Purkinje cell (primary cell): ENCODE data around the gene CRYL1. TPM values are rescaled to one million over a fixed set of nuclear protein-coding genes. Genes with fewer than 3 reads are reported as not detected.

ENCODE experiments used
- polyA plus RNA-seq: library from polyadenylated mRNA; unstranded; fragments of >200 nt; fragmentation: Nextera tagmentation; gene quantifications from 2 replicates; pipeline ENCODE4 v1.2.1, GENCODE V29; 2014

The CRYL1 gene, protein sequence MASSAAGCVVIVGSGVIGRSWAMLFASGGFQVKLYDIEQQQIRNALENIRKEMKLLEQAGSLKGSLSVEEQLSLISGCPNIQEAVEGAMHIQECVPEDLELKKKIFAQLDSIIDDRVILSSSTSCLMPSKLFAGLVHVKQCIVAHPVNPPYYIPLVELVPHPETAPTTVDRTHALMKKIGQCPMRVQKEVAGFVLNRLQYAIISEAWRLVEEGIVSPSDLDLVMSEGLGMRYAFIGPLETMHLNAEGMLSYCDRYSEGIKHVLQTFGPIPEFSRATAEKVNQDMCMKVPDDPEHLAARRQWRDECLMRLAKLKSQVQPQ
- polyA plus RNA-seq = 3.5 and 7.0 TPM in 2 replicates

DNA sequence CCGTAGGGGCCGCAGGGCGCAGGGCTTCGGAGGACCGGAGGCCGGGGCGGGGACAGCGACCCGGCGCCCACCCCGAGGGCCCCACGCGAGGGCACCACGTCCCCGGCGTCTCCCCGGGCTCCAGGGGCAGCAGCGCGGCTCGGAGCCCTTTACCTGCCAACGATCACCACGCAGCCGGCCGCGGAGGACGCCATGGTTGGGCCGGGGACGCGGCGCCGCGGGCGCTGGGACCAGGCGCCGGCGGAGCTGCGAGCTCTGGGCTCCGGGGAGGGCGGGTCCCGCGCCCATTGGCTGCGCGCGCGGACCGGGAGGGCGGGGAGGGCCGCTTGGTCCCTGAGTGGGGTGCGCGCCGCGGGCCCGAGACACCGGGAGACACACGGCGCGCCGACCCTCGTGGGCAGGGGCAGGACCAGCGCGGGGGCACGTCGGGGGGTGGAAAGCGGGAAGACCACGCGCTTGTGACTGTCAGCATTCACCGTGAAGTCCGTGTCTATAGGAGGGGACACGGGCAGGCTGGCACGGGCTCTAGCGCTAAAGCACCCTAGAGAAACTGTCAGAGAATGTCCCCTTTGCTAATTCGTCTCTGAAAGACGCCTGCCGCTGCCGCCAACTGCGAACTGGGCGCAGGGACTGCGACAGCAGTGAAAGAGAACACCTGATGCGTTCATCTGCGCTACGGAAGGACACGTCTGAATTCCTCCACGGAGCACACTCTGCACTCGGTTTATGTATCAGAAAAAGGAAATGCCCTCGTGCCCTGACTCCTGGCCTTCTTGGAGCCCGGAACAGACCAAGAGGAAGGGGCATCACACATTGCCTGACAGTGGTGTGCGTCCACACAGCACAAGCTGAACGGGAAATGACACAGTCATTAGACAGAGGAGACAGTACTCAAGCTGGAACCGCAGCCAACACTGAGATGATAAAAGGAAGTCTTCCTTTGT lies at the start of gene CRYL1:
Gene CRYL1, minus strand, starts transcription at position 257 of the 944 bp plus-strand sequence. Its CDS starts 63 bp downstream, at position 194.

DNA sequence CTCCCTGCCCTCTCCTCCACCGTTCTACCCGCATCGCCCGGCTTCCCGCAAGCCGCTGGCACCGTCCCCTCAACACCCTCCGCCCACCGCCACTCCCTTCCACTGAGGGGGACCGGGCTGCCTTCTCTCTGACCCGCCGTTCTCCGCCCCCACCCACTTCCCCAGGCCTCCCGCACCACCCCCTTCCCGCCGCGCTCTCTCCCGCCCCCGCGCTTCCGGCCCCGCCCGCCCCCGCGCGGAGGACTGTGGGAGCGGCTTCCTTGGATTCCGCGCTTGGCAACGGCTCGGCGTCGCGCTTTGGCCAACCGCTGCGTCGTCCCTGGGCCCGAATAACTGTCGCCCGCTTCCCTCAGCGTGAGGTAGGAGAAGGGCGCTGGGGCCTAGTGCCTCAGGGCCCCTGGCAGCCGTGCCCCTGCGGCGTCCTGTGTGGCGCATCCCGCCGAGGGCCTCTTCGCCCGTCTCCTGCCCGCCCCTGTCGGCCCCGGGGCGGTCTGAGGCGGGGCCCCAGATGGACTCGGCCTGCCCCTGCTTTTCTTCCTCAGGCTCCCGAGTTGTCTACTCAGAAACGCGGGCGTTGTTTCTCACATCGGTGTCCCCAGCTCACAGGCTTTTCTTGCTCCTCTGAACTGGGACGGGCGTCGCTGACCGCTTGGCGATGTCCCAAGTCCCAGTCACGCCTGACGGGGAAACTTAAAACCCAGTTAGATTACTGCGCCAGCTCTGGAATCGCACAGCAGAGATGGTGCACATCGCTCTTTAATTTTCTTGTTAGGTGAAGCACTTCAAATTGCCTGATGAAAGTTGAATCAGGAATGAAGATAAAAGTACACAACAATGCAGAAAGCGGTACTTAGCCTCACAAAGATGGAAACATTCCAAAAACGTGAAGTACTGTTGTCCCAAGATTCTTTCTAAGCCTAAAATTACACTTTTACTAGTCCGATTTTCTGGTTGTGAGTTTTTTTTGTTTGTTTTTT lies 41.5 kb upstream of the CRYL1 start, which contains the start of gene IFT88:
Gene IFT88, plus strand, starts transcription at position 260 of the 977 bp plus-strand sequence. CDS start 7,229 bp downstream, outside the sequence.

Other genes starting within 250 kb of the CRYL1 start
- 17.6 and 23.3 TPM in 2 replicates for gene IFT88, start 41.3 kb upstream of the CRYL1 start, polyA plus RNA-seq
- 28.4 and 32.8 TPM in 2 replicates for gene IL17D, start 177.8 kb upstream of the CRYL1 start, polyA plus RNA-seq
- 88.6 and 93.4 TPM in 2 replicates for gene EEF1AKMT1, start 248.1 kb upstream of the CRYL1 start, polyA plus RNA-seq